ENCODE results near the gene RAB11A. TPM values are rescaled to one million over a fixed set of nuclear protein-coding genes. Genes with fewer than 3 reads are reported as not detected.

Gene RAB11A
- total RNA-seq, 3 donors from 2014 or later (not counting 1 experiment from before 2014, with no cell fraction given): 84.7 to 97.1 (median 87.5) TPM

GRCh38 chr15:65929573-65929972 lies 60.3 kb downstream of the RAB11A start:
- Mint-ChIP-seq H3K27ac (no peak overlapping the region), H3K9me3 (no peaks in the 10 kb centered on the region), H3K4me1 (no peaks in the 10 kb centered on the region), H3K36me3 (no peaks in the 10 kb centered on the region), H3K4me3 (no peak overlapping the region), H3K27me3 (ENCODE audit: low read depth in 2 of 2) (no peaks in the 10 kb centered on the region)
- no peak for TF ChIP-seq CTCF (IDR thresholded peaks at IDR 0.05)
- Histone ChIP-seq H3K36me3 (ENCODE audit: control insufficient read depth, insufficient read depth, low read length) (no peaks in the 10 kb centered on the region), H3K4me3 (ENCODE audit: low read length) (no peak overlapping the region), H3K27me3 (ENCODE audit: control insufficient read depth, insufficient read depth, low read length) (no peaks in the 10 kb centered on the region), H3K9me3 (ENCODE audit: control insufficient read depth, insufficient read depth, low read length) (no peaks in the 10 kb centered on the region), H3K4me1 (ENCODE audit: control insufficient read depth, insufficient read depth, low read length) (no peaks in the 10 kb centered on the region), H3K27ac (ENCODE audit: low read length) (no peak overlapping the region)
- ATAC-seq: no peak
- intact Hi-C loops (cut with micrococcal nuclease): no loop called here
- 88% methylated on average over 7 of the region's 7 CpGs for WGBS (ENCODE audit: insufficient coverage)
- DNase-seq: no peak

- Mint-ChIP-seq H3K27ac (no peak overlapping the region), H3K9me3 (no peaks in the 10 kb centered on the region), H3K4me1 (no peaks in the 10 kb centered on the region), H3K27me3 (ENCODE audit: low read depth in 2 of 2) (no peaks in the 10 kb centered on the region), H3K36me3 (no peaks in the 10 kb centered on the region), H3K4me3 (no peak overlapping the region)
- H3K36me3 ChIP-seq (ENCODE audit: control insufficient read depth, insufficient read depth, low read length): no peaks in the 10 kb centered on the region
- no peaks in the 10 kb centered on the region for H3K9me3 ChIP-seq (ENCODE audit: control insufficient read depth, insufficient read depth, low read length)
- H3K27ac ChIP-seq (ENCODE audit: low read length): no peak overlapping the region
- no peak overlapping the region for H3K4me3 ChIP-seq (ENCODE audit: low read length)
- no peaks in the 10 kb centered on the region for H3K4me1 ChIP-seq (ENCODE audit: control insufficient read depth, insufficient read depth, low read length)
- 92% methylated on average over 6 of the region's 6 CpGs for WGBS (ENCODE audit: insufficient coverage)
- DNase-seq (no peak), ATAC-seq (no peak)
- intact Hi-C loops (cut with micrococcal nuclease): no loop called here
- TF ChIP-seq CTCF (IDR thresholded peaks at IDR 0.05): no peak
- no peaks in the 10 kb centered on the region for H3K27me3 ChIP-seq (ENCODE audit: control insufficient read depth, insufficient read depth, low read length)
These were observed 60.8 kb downstream of the RAB11A start for GRCh38 chr15:65930134-65930533.

- Mint-ChIP-seq H3K4me1 (no peaks in the 10 kb centered on the region), H3K27ac (no peak overlapping the region), H3K9me3 (no peaks in the 10 kb centered on the region), H3K4me3 (no peak overlapping the region), H3K36me3 (no peaks in the 10 kb centered on the region), H3K27me3 (ENCODE audit: low read depth in 2 of 2) (no peaks in the 10 kb centered on the region)
- no peaks in the 10 kb centered on the region for H3K9me3 ChIP-seq (ENCODE audit: control insufficient read depth, insufficient read depth, low read length)
- H3K27ac ChIP-seq (ENCODE audit: low read length): no peak overlapping the region
- DNase-seq (no peak), ATAC-seq (no peak)
- intact Hi-C loops (cut with micrococcal nuclease): no loop called here
- no peak overlapping the region for H3K4me3 ChIP-seq (ENCODE audit: low read length)
- H3K36me3 ChIP-seq (ENCODE audit: control insufficient read depth, insufficient read depth, low read length): no peaks in the 10 kb centered on the region
- TF ChIP-seq CTCF (IDR thresholded peaks at IDR 0.05): no peak
- no peaks in the 10 kb centered on the region for H3K4me1 ChIP-seq (ENCODE audit: control insufficient read depth, insufficient read depth, low read length)
- H3K27me3 ChIP-seq (ENCODE audit: control insufficient read depth, insufficient read depth, low read length): no peaks in the 10 kb centered on the region
- 90% methylated on average over 4 of the region's 4 CpGs for WGBS (ENCODE audit: insufficient coverage)
These were observed 61.9 kb downstream of the RAB11A start for GRCh38 chr15:65931221-65931620.

- 89% methylated on average over 2 of the region's 2 CpGs for WGBS (ENCODE audit: insufficient coverage)
- no peak overlapping the region for H3K27ac ChIP-seq (ENCODE audit: low read length)
- no peaks in the 10 kb centered on the region for H3K36me3 Mint-ChIP-seq
- H3K4me3 Mint-ChIP-seq: no peak overlapping the region
- no peak for TF ChIP-seq CTCF (IDR thresholded peaks at IDR 0.05)
- no peaks in the 10 kb centered on the region for H3K36me3 ChIP-seq (ENCODE audit: control insufficient read depth, insufficient read depth, low read length)
- H3K4me1 Mint-ChIP-seq: no peaks in the 10 kb centered on the region
- H3K9me3 Mint-ChIP-seq: no peaks in the 10 kb centered on the region
- no peak overlapping the region for H3K27ac Mint-ChIP-seq
- DNase-seq (no peak), ATAC-seq (no peak)
- intact Hi-C loops (cut with micrococcal nuclease): no loop called here
- no peaks in the 10 kb centered on the region for H3K4me1 ChIP-seq (ENCODE audit: control insufficient read depth, insufficient read depth, low read length)
- H3K4me3 ChIP-seq (ENCODE audit: low read length): no peak overlapping the region
- H3K27me3 ChIP-seq (ENCODE audit: control insufficient read depth, insufficient read depth, low read length): no peaks in the 10 kb centered on the region
- no peaks in the 10 kb centered on the region for H3K27me3 Mint-ChIP-seq (ENCODE audit: low read depth in 2 of 2)
- H3K9me3 ChIP-seq (ENCODE audit: control insufficient read depth, insufficient read depth, low read length): no peaks in the 10 kb centered on the region
These were observed 66.1 kb downstream of the RAB11A start for GRCh38 chr15:65935391-65935790.
